C4-2B (cell line): ENCODE results near the gene SND1.

Experiments
- ZFX ChIP-seq: fragments of 450-650 bp; IDR thresholded peaks from 2 replicates; pipeline ENCODE4 v1.6.1; 2017
- TF ChIP-seq, protein P1 (sequence below): fragments of 450-650 bp; conservative IDR thresholded peaks from 2 replicates; pipeline ENCODE4 v1.5.1; 2017; ENCODE audit warnings: mild to moderate bottlenecking

DNA sequence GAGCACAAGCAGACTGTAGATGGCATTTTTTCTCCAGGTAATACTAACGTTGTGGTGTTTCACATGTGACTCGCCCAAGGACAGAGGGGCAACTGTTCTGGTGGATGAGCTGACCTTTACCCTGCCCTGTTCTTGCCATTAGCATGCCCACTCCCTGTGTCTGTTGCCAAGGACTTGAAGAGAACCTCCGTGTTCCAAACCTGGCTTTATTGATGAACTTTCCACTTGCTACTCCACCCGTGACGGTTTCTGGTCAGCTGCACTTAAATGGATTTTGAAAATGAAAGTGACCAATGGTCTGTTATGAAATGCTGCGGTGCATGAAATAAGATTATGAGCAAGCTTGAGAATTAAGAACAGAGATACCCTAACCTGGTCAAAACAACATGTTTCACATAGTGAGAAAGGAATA, 348.9 kb downstream of the SND1 start:
- TF ChIP-seq, protein P1, sequence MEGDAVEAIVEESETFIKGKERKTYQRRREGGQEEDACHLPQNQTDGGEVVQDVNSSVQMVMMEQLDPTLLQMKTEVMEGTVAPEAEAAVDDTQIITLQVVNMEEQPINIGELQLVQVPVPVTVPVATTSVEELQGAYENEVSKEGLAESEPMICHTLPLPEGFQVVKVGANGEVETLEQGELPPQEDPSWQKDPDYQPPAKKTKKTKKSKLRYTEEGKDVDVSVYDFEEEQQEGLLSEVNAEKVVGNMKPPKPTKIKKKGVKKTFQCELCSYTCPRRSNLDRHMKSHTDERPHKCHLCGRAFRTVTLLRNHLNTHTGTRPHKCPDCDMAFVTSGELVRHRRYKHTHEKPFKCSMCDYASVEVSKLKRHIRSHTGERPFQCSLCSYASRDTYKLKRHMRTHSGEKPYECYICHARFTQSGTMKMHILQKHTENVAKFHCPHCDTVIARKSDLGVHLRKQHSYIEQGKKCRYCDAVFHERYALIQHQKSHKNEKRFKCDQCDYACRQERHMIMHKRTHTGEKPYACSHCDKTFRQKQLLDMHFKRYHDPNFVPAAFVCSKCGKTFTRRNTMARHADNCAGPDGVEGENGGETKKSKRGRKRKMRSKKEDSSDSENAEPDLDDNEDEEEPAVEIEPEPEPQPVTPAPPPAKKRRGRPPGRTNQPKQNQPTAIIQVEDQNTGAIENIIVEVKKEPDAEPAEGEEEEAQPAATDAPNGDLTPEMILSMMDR, result no peak
- TF ChIP-seq ZFX, result no peak
